ENCODE data around the gene ACIN1.
"Not testable (repeated sequence)": the region's sequence is repeated elsewhere in the genome, so short reads cannot be mapped to it uniquely, and the experiment has no call there.

Gene ACIN1

GRCh38 chr14:23121361-23121771 lies 26.4 kb upstream of the ACIN1 start:
- no peak for DNase-seq

DNA sequence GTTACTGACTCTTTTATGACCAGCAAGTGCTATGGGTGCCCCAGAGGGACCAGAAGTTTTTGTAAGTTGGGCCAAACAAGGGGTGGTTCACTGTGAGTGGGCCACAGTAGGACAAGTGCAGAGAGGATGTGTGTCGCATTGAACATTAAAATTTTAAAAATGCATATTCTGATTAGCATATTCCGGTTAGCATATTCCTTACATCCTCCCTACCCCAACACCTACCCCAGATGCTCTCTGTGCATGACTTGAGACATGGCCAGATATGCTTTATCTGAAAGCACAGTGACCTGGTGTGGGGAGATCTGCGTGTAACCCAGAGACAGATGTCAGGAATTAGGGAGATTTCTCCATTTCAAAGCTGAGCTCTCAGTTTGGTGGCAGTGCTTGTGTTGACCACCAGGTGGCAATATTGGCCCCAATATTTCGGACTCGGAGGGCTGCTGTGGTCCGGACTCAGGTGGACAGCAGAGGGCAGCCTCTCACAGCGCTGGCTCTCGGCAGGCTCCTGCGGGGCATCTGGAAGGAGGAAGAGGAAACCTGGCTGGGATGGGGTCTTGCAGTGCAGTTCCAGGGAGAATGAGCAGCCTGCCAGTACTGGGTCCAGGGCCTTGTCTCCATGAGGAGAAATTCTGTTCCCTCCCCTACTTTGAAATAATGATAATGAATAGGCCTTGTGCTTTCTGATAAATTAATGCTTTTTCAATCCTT lies 25.8 kb upstream of the ACIN1 start:
- DNase-seq: peak; percentile 88

GRCh38 chr14:23119363-23120327 lies 24.7 kb upstream of the ACIN1 start:
- no peak for DNase-seq

DNA sequence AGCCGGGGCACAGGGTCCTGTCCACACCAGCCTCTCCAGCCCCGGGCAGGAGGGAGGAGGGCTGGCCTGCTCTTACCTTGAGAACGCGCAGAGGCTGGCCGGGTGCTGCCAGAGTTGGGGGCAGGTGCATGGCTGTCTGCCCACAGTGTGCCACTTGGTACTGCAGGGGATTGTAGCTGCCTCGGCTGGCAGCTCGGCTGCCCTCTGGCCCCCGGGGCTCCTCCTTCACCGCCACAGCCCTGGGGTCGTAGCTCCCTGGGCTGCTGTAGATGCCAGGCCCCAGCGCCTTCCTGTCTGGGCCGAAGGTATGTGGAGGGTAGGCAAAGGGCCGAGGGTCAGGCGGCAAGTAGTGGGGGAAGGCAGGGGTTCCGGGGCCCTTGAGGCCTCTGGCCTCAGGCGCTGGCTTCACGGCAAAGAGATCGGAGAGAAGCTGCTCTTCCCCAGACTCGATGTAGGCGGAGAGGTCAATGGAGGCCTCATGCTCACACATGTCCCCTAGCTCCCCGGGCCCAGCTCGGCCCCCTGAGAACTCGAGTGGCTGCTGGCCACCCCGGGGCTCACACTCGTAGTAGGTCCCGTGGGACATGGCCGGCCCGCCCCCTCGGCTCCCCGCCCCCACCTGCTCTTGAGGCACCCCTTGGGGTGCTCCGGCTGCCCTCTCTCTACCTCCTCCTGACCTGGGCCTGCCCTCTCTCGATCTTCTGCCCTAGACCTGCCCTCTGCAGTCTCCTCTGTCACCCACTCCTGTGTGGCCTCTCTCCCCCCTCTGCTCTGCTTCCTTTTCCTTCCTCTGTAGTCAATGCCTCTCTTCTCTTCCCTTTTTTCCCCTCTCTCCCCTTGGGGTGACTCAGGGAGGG lies 23.8 kb upstream of the ACIN1 start, which contains the start of gene CEBPE:
CEBPE (minus strand) TSS at position 750 of the 857 bp plus-strand sequence; CDS start at position 586, 164 bp downstream.
- DNase-seq: no peak

DNA sequence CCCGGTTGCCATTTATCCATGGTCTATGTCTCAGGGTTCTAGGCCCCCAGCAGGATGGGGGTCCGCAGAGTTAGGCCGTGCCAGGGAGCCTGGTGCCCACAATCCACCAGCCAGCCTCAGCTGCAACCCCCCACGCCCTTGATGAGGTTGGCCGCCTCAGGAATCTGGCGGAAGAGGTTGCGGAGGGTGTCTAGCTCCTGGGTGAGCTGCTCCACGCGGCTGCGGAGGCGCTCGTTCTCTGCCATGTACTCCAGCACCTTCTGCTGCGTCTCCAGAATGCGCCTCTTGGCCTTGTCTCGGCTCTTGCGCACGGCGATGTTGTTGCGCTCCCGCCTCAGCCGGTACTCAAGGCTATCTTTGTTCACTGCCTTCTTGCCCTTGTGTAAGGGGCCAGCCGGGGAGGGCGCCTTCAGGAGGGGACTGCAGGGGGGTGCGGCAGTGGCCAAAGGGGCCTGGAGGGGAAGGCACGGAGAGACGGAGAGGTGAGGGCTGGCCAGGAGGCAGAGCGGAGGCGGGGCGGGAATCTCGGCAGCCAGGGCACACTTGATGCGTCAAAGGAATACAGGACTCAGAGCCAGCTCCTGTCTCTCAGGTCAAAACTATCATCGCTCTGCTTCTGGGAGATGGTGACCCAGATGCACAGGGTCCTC lies 22.6 kb upstream of the ACIN1 start:
- DNase-seq: no peak

- no peak for DNase-seq
Observed at GRCh38 chr14:23115918-23116317, 21.0 kb upstream of the ACIN1 start.

- no peak for DNase-seq
Observed at GRCh38 chr14:23115039-23115731, 20.2 kb upstream of the ACIN1 start.

DNA sequence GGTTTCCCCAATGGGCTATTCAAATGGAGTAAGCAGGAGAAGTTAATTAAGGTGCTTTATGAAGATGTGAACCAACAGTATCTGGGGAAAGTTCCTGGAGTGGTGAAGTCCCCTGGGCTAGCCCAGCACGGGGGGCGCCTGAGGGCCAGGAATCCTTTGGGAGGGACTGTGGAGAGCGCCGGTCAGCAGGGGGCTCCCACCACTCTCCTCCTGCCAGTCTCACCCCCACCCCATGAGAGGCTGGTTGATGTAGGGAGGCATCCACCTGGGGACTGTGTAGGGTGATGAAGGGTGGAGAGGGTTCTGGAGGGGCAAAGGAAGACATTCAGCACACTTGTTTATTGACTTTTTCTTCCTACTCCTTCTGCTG lies 19.7 kb upstream of the ACIN1 start:
- DNase-seq: no peak

- DNase-seq: no peak
Observed at GRCh38 chr14:23114120-23114458, 19.2 kb upstream of the ACIN1 start.

- no peak for DNase-seq
Observed at GRCh38 chr14:23113431-23114119, 18.6 kb upstream of the ACIN1 start.

- DNase-seq: no peak
Observed at GRCh38 chr14:23112359-23113178, 17.6 kb upstream of the ACIN1 start.

DNA sequence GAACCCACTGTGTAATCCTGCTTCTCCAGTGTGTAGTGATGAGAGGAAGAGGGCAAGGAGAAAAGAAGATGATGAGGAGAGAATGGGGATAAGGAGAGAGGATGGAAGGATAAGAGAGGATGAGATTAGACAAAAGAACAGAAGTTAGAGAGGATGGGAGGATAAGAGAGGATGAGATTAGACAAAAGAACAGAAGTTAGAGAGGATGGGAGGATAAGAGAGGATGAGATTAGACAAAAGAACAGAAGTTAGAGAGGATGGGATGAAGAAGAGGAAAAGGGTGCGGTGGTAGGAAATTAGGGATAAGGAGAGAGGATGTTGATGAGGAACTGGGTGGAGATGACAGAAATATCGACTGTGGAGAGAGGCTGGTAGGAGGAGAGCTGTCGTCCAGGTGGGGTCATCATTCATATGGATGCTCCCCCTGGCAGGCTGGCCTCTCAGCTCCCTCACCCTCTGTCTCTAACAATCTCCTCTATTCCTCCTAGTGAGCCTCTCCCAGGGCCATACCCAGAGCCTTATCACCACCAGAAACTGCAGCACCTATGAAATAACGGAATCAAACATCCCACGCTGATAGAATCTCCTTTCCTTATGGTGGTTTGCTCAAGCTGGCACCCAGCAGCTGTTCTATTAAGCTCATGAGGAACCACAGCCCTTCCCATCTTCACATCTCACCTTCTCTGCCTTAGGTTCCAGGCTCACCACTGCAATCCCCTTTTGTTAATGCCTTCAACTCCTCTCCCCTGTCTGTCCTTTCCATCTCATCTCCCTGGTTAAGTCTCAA lies 15.8 kb upstream of the ACIN1 start:
- no peak for DNase-seq

- no peak for DNase-seq
Observed at GRCh38 chr14:23109769-23110168, 14.8 kb upstream of the ACIN1 start.

DNA sequence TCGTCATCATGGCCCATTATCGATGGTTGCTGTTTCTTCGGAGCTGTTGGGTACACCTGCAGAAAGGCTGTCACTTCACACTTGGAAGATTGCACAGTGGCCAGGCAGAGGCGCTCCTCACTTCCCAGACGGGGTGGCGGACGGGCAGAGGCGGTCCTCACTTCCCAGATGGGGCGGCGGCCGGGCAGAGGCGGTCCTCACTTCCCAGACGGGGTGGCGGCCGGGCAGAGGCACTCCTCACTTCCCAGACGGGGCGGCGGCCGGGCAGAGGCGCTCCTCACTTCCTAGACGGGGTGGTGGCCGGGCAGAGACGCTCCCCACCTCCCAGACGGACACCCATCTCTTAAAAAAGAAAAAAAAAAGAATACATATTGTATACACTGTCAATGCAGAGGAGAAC lies 13.2 kb upstream of the ACIN1 start:
- DNase-seq: not testable (repeated sequence)

DNA sequence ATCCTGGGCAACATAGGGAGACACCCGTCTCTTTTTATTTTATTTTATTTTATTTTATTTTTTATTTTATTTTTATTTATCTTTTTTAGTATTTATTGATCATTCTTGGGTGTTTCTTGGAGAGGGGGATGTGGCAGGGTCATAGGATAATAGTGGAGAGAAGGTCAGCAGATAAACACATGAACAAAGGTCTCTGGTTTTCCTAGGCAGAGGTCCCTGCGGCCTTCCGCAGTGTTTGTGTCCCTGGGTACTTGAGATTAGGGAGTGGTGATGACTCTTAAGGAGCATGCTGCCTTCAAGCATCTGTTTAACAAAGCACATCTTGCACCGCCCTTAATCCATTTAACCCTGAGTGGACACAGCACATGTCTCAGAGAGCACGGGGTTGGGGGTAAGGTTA lies 12.7 kb upstream of the ACIN1 start:
- DNase-seq: not testable (repeated sequence)

DNA sequence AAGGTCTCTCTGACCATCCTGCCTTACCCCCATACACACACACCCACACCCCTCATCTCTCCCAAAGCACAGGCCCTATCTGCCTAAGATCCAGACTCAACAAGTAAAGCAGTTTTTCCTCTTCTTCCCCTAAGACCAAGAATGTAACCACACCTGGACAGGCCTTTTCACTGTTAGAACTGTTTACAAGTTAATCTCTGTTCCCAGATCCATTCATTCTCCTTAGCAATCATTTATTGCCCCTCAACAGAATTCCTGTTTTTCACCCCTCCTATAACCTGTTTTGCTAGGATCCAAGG lies 11.8 kb upstream of the ACIN1 start:
- no peak for DNase-seq

DNA sequence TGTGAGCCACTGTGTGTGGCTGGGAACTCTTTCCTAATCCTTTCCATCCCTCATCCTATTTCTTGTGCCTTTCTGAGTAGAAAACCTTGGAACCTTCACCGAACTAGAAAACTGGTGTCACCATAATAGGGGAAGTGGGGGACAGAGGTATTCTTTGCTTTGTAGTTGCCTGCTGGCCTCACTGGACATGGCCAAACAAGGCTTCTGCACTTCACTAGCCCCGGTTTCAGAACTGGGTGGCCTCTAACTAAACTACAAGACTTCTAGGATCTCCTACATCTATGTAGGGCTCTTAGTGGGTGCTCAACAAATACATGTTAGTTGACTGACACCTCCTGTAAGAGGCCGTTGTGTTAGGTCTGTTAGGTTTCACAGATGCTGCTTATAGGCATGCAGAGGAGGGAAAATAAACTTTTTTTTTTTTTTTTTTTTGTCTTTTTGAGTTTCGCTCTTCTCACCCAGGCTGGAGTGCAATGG lies 10.4 kb upstream of the ACIN1 start:
- no peak for DNase-seq

GRCh38 chr14:23104591-23105347 lies 9.8 kb upstream of the ACIN1 start, which contains the start of gene CIROP:
TSS of gene CIROP (minus strand) at chr14:23104989. CDS start at chr14:23104920, 69 bp downstream.
- no peak for DNase-seq
